GM12878 (cell line): ENCODE data around the gene CCDC134. TPM values are rescaled to one million over a fixed set of nuclear protein-coding genes. Genes with fewer than 3 reads are reported as not detected.

ENCODE experiments used
- ATF3 ChIP-seq: IDR thresholded peaks from 2 replicates; pipeline ENCODE4 v1.6.1; 2011; ENCODE audit warnings: low read depth, mild to moderate bottlenecking, low read length, moderate library complexity, borderline replicate concordance; ENCODE audit errors: extremely low read depth
- BMI1 ChIP-seq: fragments of 450-650 bp; IDR thresholded peaks from 2 replicates; pipeline ENCODE4 v1.6.1; 2016; ENCODE audit warnings: mild to moderate bottlenecking, moderate library complexity, borderline replicate concordance
- CHD1 ChIP-seq: IDR thresholded peaks from 2 replicates; pipeline ENCODE4 v1.6.1; 2012; ENCODE audit warnings: low read depth, low read length, improper control_type of control experiment
- ETV6 ChIP-seq, 2 experiments: fragments of 450-650 bp in 1 of 2; IDR thresholded peaks in 1 of 2; conservative IDR thresholded peaks in 1 of 2; 2 replicates each; pipeline ENCODE4 v1.6.1; 2014; ENCODE audit warnings: antibody characterized with exemption in 1 of 2, borderline replicate concordance in 1 of 2, low read depth in 1 of 2, mild to moderate bottlenecking in 1 of 2, moderate library complexity in 1 of 2
- KLF5 ChIP-seq: fragments of 450-650 bp; IDR thresholded peaks from 2 replicates; pipeline ENCODE4 v1.6.1; 2014; ENCODE audit warnings: mild to moderate bottlenecking; ENCODE audit not compliant: partially characterized antibody
- MYC ChIP-seq: IDR thresholded peaks from 2 replicates; pipeline ENCODE4 v1.6.1; 2011; ENCODE audit warnings: mild to moderate bottlenecking, low read length, moderate library complexity, inconsistent platforms; ENCODE audit not compliant: insufficient read depth, insufficient replicate concordance, insufficient read length, severe bottlenecking
- RAD21 ChIP-seq: IDR thresholded peaks from 2 replicates; pipeline ENCODE4 v1.6.1; 2011; ENCODE audit warnings: mild to moderate bottlenecking, low read depth, low read length, moderate library complexity; ENCODE audit not compliant: insufficient read depth
- RELB ChIP-seq: fragments of 450-650 bp; IDR thresholded peaks from 2 replicates; pipeline ENCODE4 v1.6.1; 2017; ENCODE audit warnings: low read depth, mild to moderate bottlenecking, moderate library complexity
- SMC3 ChIP-seq: IDR thresholded peaks from 2 replicates; pipeline ENCODE4 v1.6.1; 2011; ENCODE audit warnings: low read length, improper control_type of control experiment, borderline replicate concordance
- STAT1 ChIP-seq: fragments of 450-650 bp; conservative IDR thresholded peaks from 2 replicates; pipeline ENCODE4 v1.6.1; 2014; ENCODE audit warnings: antibody characterized with exemption, mild to moderate bottlenecking
- SUZ12 ChIP-seq: fragments of 200-600 bp; sonication (generic); IDR thresholded peaks from one replicate; pipeline ENCODE4 v1.6.1; 2018; ENCODE audit warnings: antibody characterized with exemption, mild to moderate bottlenecking; ENCODE audit not compliant: unreplicated experiment
- TBL1XR1 ChIP-seq: IDR thresholded peaks from 2 replicates; pipeline ENCODE4 v1.6.1; 2012; ENCODE audit warnings: low read depth, low read length, improper control_type of control experiment
- polyA plus RNA-seq, 11 experiments: library from polyadenylated mRNA; depleted of rRNA in 4 of 11; unstranded in 6 of 11; stranded (reverse) in 5 of 11; fragments of >200 nt; fragmentation: Nextera tagmentation in 4 of 11; fragmentation: Illumina TruSeq in 1 of 11; extraction: Ambion mirVana in 4 of 11; extraction: Trizol in 1 of 11; gene quantifications; 1 replicate in 1 of 11; 2 replicates in 10 of 11; pipeline versions ENCODE4 v1.2.1 to v1.2.3, GENCODE V29; 2011 to 2016; ENCODE audit warnings: inconsistent platforms in 2 of 11, missing spikeins in 2 of 11, low read depth in 1 of 11
- total RNA-seq, 4 experiments: library from RNA; depleted of rRNA in 3 of 4; stranded (reverse); fragments of >200 nt in 3 of 4; fragmentation: Illumina TruSeq in 1 of 4; extraction: Trizol in 1 of 4; gene quantifications; 2 replicates each; pipeline versions ENCODE4 v1.2.1 to v1.2.3, GENCODE V29; 2013 to 2021

Gene CCDC134
- total and polyA plus RNA-seq, 10 of the 15 experiments (the other 5 are each of a cell fraction or from before 2014, with no cell fraction given), result 0.35 to 19.3 (median 11.8) TPM

- TF ChIP-seq RELB (no peak), RAD21 (no peak), MYC (no peak), ATF3 (no peak), KLF5 (no peak), SUZ12 (no peak), SMC3 (no peak), CHD1 (no peak), ETV6 (conservative IDR thresholded peaks at IDR 0.05 in 1 of 2, IDR thresholded peaks at IDR 0.05 in 1 of 2; ENCODE audit: borderline replicate concordance in 1 of 2, low read depth in 1 of 2) (no peak), STAT1 (no peak), TBL1XR1 (no peak), BMI1 (no peak)
Measured at GRCh38 chr22:41779929-41780505, 20.5 kb upstream of the CCDC134 start (continued).
